H1 (cell line): ENCODE measurements around the gene TRIP11. TPM values are rescaled to one million over a fixed set of nuclear protein-coding genes. Genes with fewer than 3 reads are reported as not detected.

Experiments used
- NANOG ChIP-seq: IDR thresholded peaks from 2 replicates; pipeline ENCODE4 v1.6.1; 2011; ENCODE audit warnings: low read length, low read depth, mild to moderate bottlenecking, inconsistent platforms; ENCODE audit not compliant: insufficient read depth, poor library complexity, severe bottlenecking
- RNF2 ChIP-seq: fragments of 200-900, 300-1000 bp; sonication (generic); IDR thresholded peaks from 2 replicates; pipeline ENCODE4 v1.7.1; 2016; ENCODE audit warnings: borderline replicate concordance, low read depth, mild to moderate bottlenecking, antibody characterized with exemption, low read length; ENCODE audit not compliant: poor library complexity, severe bottlenecking; ENCODE audit errors: missing control alignments
- SP1 ChIP-seq: IDR thresholded peaks from 2 replicates; pipeline ENCODE4 v1.6.1; 2011; ENCODE audit warnings: low read depth, low read length
- polyA plus RNA-seq, 7 experiments: library from polyadenylated mRNA; depleted of rRNA in 3 of 7; stranded (reverse) in 5 of 7; unstranded in 2 of 7; fragments of >200 nt in 5 of 7; fragments of 200-250 nt in 2 of 7; gene quantifications; 1 replicate in 5 of 7; 2 replicates in 1 of 7; 4 replicates in 1 of 7; pipeline versions ENCODE4 v1.2.1 to v1.2.3, GENCODE V29; 2011 to 2013; ENCODE audit warnings: missing spikeins in 2 of 7, mixed read lengths in 2 of 7
- total RNA-seq: library from RNA; stranded (reverse); fragmentation: NEBNext Ultra II Directional; extraction: Animal tissue kit (Norgen Biotek cat#: 25700); gene quantifications from 2 replicates; pipeline ENCODE4 v1.2.1, GENCODE V29; 2021
- TF ChIP-seq, protein P1 (sequence below): IDR thresholded peaks from 2 replicates; pipeline ENCODE4 v1.6.1; 2012; ENCODE audit warnings: low read length, inconsistent platforms

Gene TRIP11
- total and polyA plus RNA-seq, 2 of the 8 experiments (the other 6 are each of a cell fraction or from before 2014, with no cell fraction given) = 3.3 to 30.4 TPM

DNA sequence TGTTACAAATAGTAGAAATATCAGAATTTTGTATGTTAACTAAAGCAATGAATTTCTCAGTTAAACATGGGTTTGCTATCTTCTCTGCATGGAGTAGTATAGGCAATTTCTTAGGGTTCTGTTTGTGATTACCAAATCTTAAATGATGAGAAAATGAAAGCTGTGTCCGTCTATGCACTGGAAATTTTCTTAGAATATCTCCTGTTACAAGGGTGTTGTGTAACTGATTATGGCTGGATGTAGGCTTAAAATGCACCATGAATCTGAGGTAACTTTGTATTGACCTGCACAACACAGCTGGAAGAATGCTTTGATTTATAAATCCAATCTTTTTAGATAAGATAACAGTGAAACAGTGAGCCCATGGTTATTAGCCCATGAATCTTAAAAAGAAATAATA lies 17.8 kb downstream of the TRIP11 start (continued):
- no peak for TF ChIP-seq RNF2
- no peak for TF ChIP-seq NANOG
- no peak for TF ChIP-seq SP1
- TF ChIP-seq, protein P1, sequence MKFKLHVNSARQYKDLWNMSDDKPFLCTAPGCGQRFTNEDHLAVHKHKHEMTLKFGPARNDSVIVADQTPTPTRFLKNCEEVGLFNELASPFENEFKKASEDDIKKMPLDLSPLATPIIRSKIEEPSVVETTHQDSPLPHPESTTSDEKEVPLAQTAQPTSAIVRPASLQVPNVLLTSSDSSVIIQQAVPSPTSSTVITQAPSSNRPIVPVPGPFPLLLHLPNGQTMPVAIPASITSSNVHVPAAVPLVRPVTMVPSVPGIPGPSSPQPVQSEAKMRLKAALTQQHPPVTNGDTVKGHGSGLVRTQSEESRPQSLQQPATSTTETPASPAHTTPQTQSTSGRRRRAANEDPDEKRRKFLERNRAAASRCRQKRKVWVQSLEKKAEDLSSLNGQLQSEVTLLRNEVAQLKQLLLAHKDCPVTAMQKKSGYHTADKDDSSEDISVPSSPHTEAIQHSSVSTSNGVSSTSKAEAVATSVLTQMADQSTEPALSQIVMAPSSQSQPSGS = no peak
